ENCODE data around the gene CCDC30. TPM values are rescaled to one million over a fixed set of nuclear protein-coding genes. Genes with fewer than 3 reads are reported as not detected.
A peak's percentile ranks its signal among the peaks of the same experiment; 100 is the strongest.
"Not testable (repeated sequence)": the region's sequence is repeated elsewhere in the genome, so short reads cannot be mapped to it uniquely, and the experiment has no call there.

The CCDC30 gene
- total and polyA plus RNA-seq, 5 donors from 2014 or later, result 0.40 to 6.1 (median 1.3) TPM

DNA sequence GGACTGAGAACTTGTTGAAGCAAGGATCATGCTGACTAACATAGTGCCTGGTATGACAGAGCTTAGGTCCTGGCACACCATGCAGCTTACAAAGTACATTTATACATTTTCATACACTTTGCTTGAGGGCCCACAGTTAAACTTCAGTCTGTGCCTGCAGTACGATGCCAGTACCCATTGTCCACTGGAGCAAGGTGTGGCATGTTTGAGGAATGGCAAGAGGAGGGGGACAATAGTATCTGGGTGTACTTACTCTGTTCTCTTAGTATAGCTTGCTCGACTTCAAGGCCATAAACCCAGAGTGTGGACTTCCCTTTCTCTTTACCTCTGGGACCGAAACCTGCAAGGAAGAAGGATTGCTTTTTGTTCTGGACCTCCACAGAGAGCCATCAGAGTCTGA, 212.4 kb downstream of the CCDC30 start:
- ATAC-seq (ENCODE audit: low read depth in 2 of 2) (no peak), DNase-seq (no peak)
- no peaks in the 10 kb centered on the region for H3K27me3 ChIP-seq (ENCODE audit: control insufficient read depth, insufficient read depth, low read length)
- peaks cover 35% of the 10 kb centered on the region for H3K36me3 Mint-ChIP-seq
- no peaks in the 10 kb centered on the region for H3K4me1 ChIP-seq (ENCODE audit: control insufficient read depth, insufficient read depth, low read length, poor library complexity, severe bottlenecking)
- H3K4me1 Mint-ChIP-seq, result peaks cover 0 to 13% (median 9%) of the 10 kb centered on the region in 4 donors
- no peaks in the 10 kb centered on the region for H3K9me3 ChIP-seq (ENCODE audit: control insufficient read depth in 2 of 2, low read length in 2 of 2)
- no peak overlapping the region for H3K4me3 ChIP-seq (ENCODE audit: low read depth, low read length)
- no peak overlapping the region for H3K27ac ChIP-seq (ENCODE audit: insufficient read depth, low read length, poor library complexity, severe bottlenecking)
- H3K27me3 Mint-ChIP-seq, result no peaks in the 10 kb centered on the region
- H3K36me3 ChIP-seq (ENCODE audit: control insufficient read depth, insufficient read depth, low read length), result peaks cover 26% of the 10 kb centered on the region
- no peak overlapping the region for H3K4me3 Mint-ChIP-seq
- H3K9me3 Mint-ChIP-seq, result no peaks in the 10 kb centered on the region
- H3K27ac Mint-ChIP-seq, result no peak overlapping the region

DNA sequence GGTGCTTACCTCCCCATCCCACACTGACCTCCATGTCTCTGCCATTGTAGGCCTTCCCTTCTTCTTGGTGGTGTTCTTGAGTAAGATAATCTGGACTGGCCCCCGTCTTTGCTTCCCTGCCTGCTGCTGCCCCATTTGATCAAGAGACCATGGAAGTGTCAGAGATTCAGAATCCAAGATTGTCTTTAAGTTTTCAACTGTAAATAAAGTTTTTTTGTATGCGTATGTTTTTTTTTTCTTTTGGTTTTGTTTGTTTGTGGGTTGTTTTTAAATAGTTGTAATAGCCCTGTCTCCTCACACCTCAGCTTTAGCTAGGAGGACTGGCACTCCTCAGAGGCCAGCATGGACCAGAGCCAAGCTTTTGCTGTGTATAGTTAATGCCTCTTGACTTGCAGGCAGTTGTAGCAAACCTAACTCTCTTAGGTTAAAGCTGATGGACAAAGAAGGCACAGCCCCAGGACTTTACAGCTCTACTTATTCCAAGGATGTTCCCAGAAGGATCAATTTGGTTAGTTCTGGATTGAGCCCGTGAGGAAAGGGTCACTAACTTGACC, 213.5 kb downstream of the CCDC30 start:
- Histone ChIP-seq H3K9me3 (ENCODE audit: control insufficient read depth in 2 of 2, low read length in 2 of 2) (no peaks in the 10 kb centered on the region), H3K4me1 (ENCODE audit: control insufficient read depth, insufficient read depth, low read length, poor library complexity, severe bottlenecking) (peaks cover 10% of the 10 kb centered on the region), H3K27me3 (ENCODE audit: control insufficient read depth, insufficient read depth, low read length) (no peaks in the 10 kb centered on the region), H3K36me3 (ENCODE audit: control insufficient read depth, insufficient read depth, low read length) (peaks cover 26% of the 10 kb centered on the region), H3K27ac (ENCODE audit: insufficient read depth, low read length, poor library complexity, severe bottlenecking) (no peak overlapping the region), H3K4me3 (ENCODE audit: low read depth, low read length) (no peak overlapping the region)
- H3K27ac Mint-ChIP-seq, result peak overlapping the region in 2 of 3 donors; percentile 13 to 68
- no peak for DNase-seq
- peaks cover 31% of the 10 kb centered on the region for H3K36me3 Mint-ChIP-seq
- H3K4me3 Mint-ChIP-seq, result no peak overlapping the region
- H3K9me3 Mint-ChIP-seq, result no peaks in the 10 kb centered on the region
- peaks cover 0 to 20% (median 15%) of the 10 kb centered on the region in 4 donors for H3K4me1 Mint-ChIP-seq
- H3K27me3 Mint-ChIP-seq, result no peaks in the 10 kb centered on the region
- ATAC-seq (ENCODE audit: low read depth in 2 of 2), result no peak

DNA sequence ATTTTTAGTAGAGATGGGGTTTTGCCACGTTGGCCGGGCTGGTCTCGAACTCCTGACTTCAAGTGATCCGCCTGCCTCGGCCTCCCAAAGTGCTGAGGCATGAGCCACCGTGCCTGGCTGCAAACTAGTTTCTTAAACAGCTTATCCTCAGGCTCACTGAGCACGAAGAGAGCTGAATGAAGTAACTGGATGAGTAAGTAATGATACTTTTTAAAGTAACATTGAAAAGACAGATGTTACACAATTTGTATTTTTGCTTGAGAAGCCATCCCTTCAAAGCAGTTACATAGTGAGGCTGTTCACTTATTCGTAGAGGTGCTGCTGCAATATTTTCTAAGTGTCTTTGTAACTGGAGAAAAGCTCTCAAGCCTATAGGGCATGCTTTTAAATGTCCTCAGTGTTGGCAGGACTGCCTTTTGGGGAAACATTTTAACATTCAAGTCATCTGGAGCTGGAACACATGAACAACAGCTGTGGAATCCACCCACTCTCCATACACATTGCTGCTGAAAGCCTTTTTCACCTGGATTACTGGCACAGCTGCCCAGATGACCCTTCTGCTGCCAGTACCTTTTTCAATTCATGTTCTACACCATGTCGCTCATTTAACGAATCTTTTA, 216.4 kb downstream of the CCDC30 start:
- Mint-ChIP-seq H3K36me3 (peaks cover 32% of the 10 kb centered on the region), H3K4me3 (peak overlapping the region in 3 of 4 donors; percentile 59 to 100 (median 98)), H3K4me1 (peaks cover 17 to 38% (median 28%) of the 10 kb centered on the region in 4 donors), H3K27me3 (no peaks in the 10 kb centered on the region), H3K9me3 (no peaks in the 10 kb centered on the region), H3K27ac (no peak overlapping the region)
- Histone ChIP-seq H3K9me3 (ENCODE audit: control insufficient read depth in 2 of 2, low read length in 2 of 2) (no peaks in the 10 kb centered on the region), H3K27ac (ENCODE audit: insufficient read depth, low read length, poor library complexity, severe bottlenecking) (no peak overlapping the region), H3K27me3 (ENCODE audit: control insufficient read depth, insufficient read depth, low read length) (no peaks in the 10 kb centered on the region), H3K4me1 (ENCODE audit: control insufficient read depth, insufficient read depth, low read length, poor library complexity, severe bottlenecking) (peaks cover 24% of the 10 kb centered on the region), H3K36me3 (ENCODE audit: control insufficient read depth, insufficient read depth, low read length) (peaks cover 16% of the 10 kb centered on the region), H3K4me3 (ENCODE audit: low read depth, low read length) (no peak overlapping the region)
- no peak for ATAC-seq (ENCODE audit: low read depth in 2 of 2)
- DNase-seq, result no peak

DNA sequence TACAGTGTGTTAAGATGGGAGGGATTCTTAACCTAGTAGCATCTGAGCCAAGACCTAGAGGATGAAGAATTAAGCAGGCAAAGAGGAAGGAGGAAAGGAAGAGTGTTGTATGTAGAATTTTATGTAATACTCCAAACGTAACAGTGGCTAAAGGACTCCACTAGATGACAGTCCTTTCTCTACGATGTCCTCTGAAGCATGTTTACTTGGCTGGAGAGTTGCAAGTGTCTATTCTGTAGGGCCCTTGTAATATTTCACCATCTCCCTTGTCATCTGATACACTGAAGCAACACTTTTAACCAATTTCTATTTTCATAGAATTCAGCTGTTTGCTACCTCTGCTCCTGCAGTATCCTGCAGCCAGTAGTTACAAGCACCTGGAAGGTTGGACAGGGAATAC, 217.0 kb downstream of the CCDC30 start:
- no peaks in the 10 kb centered on the region for H3K27me3 ChIP-seq (ENCODE audit: control insufficient read depth, insufficient read depth, low read length)
- H3K4me3 ChIP-seq (ENCODE audit: low read depth, low read length), result no peak overlapping the region
- peaks cover 22 to 44% (median 32%) of the 10 kb centered on the region in 4 donors for H3K4me1 Mint-ChIP-seq
- H3K4me3 Mint-ChIP-seq, result peak overlapping the region; percentile 98 to 100 (median 100)
- H3K27ac Mint-ChIP-seq, result peak overlapping the region in 2 of 3 donors; percentile 76 to 98
- peaks cover 11% of the 10 kb centered on the region for H3K36me3 ChIP-seq (ENCODE audit: control insufficient read depth, insufficient read depth, low read length)
- peaks cover 37% of the 10 kb centered on the region for H3K36me3 Mint-ChIP-seq
- ATAC-seq (ENCODE audit: low read depth in 2 of 2) (no peak), DNase-seq (no peak)
- no peaks in the 10 kb centered on the region for H3K9me3 Mint-ChIP-seq
- no peak overlapping the region for H3K27ac ChIP-seq (ENCODE audit: insufficient read depth, low read length, poor library complexity, severe bottlenecking)
- H3K27me3 Mint-ChIP-seq, result no peaks in the 10 kb centered on the region
- H3K9me3 ChIP-seq (ENCODE audit: control insufficient read depth in 2 of 2, low read length in 2 of 2), result no peaks in the 10 kb centered on the region
- H3K4me1 ChIP-seq (ENCODE audit: control insufficient read depth, insufficient read depth, low read length, poor library complexity, severe bottlenecking), result peaks cover 30% of the 10 kb centered on the region

DNA sequence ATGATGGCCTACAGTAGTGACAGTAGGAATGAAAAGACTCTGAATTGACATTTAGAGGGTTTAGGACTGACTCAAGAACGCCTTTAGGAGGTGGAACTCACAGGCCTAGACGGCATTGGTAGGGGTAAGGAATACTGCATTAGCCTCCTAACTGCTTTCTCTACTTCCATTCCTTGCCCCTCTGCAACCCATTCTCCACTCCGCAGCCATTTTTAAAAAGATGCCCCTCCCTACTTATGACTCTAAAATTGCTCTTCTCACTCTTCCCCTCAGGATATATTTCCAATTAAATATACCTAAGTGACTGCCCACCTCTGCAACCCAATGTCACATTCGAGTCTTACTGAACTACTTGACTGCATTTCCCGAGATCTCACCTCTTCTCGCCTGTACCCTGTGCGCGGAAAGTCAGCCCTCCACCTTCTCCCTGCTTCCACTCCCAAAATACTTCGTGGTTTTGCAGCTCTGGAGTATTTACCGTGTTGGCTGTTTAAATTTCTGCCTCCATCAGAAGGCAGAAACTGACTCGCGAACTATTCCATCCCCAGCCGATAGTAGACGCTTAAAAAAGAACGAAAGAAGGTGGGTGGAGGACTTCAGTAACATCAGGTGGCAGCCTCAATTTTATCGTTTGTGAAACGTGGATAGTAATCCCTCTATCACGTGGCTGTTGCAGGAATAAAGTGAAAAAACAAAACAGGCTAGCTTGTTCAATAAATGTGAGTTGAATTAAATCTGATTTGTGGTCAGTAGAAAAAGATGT, 218.0 kb downstream of the CCDC30 start:
- ATAC-seq (ENCODE audit: low read depth in 2 of 2), result no peak

DNA sequence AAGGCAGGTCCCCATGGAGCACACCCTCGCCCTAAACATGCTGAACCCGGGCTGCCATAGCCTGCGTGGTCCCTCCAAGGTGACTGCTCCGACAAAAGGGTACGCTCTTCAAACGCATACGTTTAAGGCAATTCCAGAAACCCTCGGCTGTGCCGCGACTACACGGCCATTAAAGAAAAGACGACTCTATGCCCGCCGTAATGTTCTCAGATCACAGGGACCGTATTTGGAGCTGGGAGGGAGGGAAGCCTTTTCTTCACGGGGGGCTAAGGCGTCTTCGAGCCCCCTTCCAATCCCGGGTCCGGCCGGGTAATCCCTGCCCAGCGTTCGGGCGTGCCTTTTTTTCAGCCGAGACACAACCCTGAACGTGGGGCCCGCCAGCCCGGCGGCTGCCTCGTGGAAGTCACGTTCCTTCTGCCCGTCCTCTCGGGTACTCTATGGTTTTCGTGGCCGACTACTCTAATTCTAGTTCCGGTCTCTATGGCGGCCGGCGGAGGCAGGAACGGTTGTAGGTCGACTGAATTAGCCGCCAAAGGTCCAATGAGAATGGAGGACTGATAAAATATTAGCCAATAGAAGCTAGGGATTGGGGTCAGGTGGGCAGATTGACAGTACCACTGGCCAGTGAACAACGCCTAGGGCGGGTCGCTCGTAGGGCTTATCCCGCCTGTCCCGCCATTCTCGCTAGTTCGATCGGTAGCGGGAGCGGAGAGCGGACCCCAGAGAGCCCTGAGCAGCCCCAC, 218.8 kb downstream of the CCDC30 start, which contains the start of gene YBX1:
Gene YBX1, plus strand, starts transcription at position 678 of the 743 bp plus-strand sequence. CDS start 148 bp downstream, outside the sequence.
- peaks cover 49% of the 10 kb centered on the region for H3K4me1 ChIP-seq (ENCODE audit: control insufficient read depth, insufficient read depth, low read length, poor library complexity, severe bottlenecking)
- H3K27ac Mint-ChIP-seq, result peak within 1 kb of the TSS; percentile 98 to 99 (median 98)
- no peaks in the 10 kb centered on the region for H3K36me3 ChIP-seq (ENCODE audit: control insufficient read depth, insufficient read depth, low read length)
- peak within 1 kb of the TSS; percentile 95 for H3K4me3 ChIP-seq (ENCODE audit: low read depth, low read length)
- H3K27me3 Mint-ChIP-seq, result no peaks in the 10 kb centered on the region
- peak within 1 kb of the TSS; percentile 88 for H3K27ac ChIP-seq (ENCODE audit: insufficient read depth, low read length, poor library complexity, severe bottlenecking)
- no peaks in the 10 kb centered on the region for H3K9me3 Mint-ChIP-seq
- DNase-seq (peak; percentile 91 to 98 (median 98)), ATAC-seq (ENCODE audit: low read depth in 2 of 2) (peak; percentile 94)
- peaks cover 31 to 63% (median 48%) of the 10 kb centered on the region in 4 donors for H3K4me1 Mint-ChIP-seq
- H3K4me3 Mint-ChIP-seq, result peak within 1 kb of the TSS; percentile 98 to 100 (median 100)
- no peaks in the 10 kb centered on the region for H3K27me3 ChIP-seq (ENCODE audit: control insufficient read depth, insufficient read depth, low read length)
- no peaks in the 10 kb centered on the region for H3K9me3 ChIP-seq (ENCODE audit: control insufficient read depth in 2 of 2, low read length in 2 of 2)
- H3K36me3 Mint-ChIP-seq, result peaks cover 25% of the 10 kb centered on the region

More for the DNA sequence above, 218.0 kb downstream of the CCDC30 start:
- H3K4me1 Mint-ChIP-seq, result peaks cover 31 to 55% (median 40%) of the 10 kb centered on the region in 4 donors
- peak overlapping the region; percentile 88 for H3K27ac ChIP-seq (ENCODE audit: insufficient read depth, low read length, poor library complexity, severe bottlenecking)
- no peaks in the 10 kb centered on the region for H3K9me3 Mint-ChIP-seq
- H3K4me3 ChIP-seq (ENCODE audit: low read depth, low read length), result peak overlapping the region; percentile 95
- peak overlapping the region; percentile 98 to 100 (median 100) for H3K4me3 Mint-ChIP-seq
- H3K27me3 Mint-ChIP-seq, result no peaks in the 10 kb centered on the region
- H3K36me3 ChIP-seq (ENCODE audit: control insufficient read depth, insufficient read depth, low read length), result peaks cover 5% of the 10 kb centered on the region
- no peaks in the 10 kb centered on the region for H3K9me3 ChIP-seq (ENCODE audit: control insufficient read depth in 2 of 2, low read length in 2 of 2)
- DNase-seq, result peak in 2 of 3 donors; percentile 40 to 62
- H3K27me3 ChIP-seq (ENCODE audit: control insufficient read depth, insufficient read depth, low read length), result no peaks in the 10 kb centered on the region
- H3K36me3 Mint-ChIP-seq, result peaks cover 31% of the 10 kb centered on the region
- peak overlapping the region; percentile 98 to 99 (median 98) for H3K27ac Mint-ChIP-seq
- peaks cover 41% of the 10 kb centered on the region for H3K4me1 ChIP-seq (ENCODE audit: control insufficient read depth, insufficient read depth, low read length, poor library complexity, severe bottlenecking)

DNA sequence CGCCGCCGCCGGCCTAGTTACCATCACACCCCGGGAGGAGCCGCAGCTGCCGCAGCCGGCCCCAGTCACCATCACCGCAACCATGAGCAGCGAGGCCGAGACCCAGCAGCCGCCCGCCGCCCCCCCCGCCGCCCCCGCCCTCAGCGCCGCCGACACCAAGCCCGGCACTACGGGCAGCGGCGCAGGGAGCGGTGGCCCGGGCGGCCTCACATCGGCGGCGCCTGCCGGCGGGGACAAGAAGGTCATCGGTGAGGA, 219.3 kb downstream of the CCDC30 start:
- peak; percentile 3 to 6 for ATAC-seq (ENCODE audit: low read depth in 2 of 2)
- Mint-ChIP-seq H3K4me1 (peaks cover 31 to 68% (median 52%) of the 10 kb centered on the region in 4 donors), H3K4me3 (peak overlapping the region; percentile 98 to 100 (median 100)), H3K27ac (peak overlapping the region; percentile 98 to 99 (median 98)), H3K36me3 (peaks cover 25% of the 10 kb centered on the region)
- Histone ChIP-seq H3K27ac (ENCODE audit: insufficient read depth, low read length, poor library complexity, severe bottlenecking) (peak overlapping the region; percentile 88), H3K4me1 (ENCODE audit: control insufficient read depth, insufficient read depth, low read length, poor library complexity, severe bottlenecking) (peaks cover 54% of the 10 kb centered on the region)
- not testable (repeated sequence) for H3K4me3 ChIP-seq (ENCODE audit: low read depth, low read length); H3K9me3 ChIP-seq (ENCODE audit: control insufficient read depth in 2 of 2, low read length in 2 of 2); H3K9me3 Mint-ChIP-seq; H3K27me3 ChIP-seq (ENCODE audit: control insufficient read depth, insufficient read depth, low read length); H3K36me3 ChIP-seq (ENCODE audit: control insufficient read depth, insufficient read depth, low read length); H3K27me3 Mint-ChIP-seq; DNase-seq
